DLD1 (cell line): ENCODE measurements around the gene TTC7B.

Source experiments
- in situ Hi-C: cut with HindIII; loops from 2 replicates; pipeline ENCODE4 v1.10.0; 2017; ENCODE audit warnings: low sequenced_read_pairs

Gene TTC7B

GRCh38 chr14:90607141-90607540 lies 209.1 kb downstream of the TTC7B start:
- in situ Hi-C loops = no loop called here

GRCh38 chr14:90606434-90606833 lies 209.8 kb downstream of the TTC7B start:
- in situ Hi-C loops = no loop called here

DNA sequence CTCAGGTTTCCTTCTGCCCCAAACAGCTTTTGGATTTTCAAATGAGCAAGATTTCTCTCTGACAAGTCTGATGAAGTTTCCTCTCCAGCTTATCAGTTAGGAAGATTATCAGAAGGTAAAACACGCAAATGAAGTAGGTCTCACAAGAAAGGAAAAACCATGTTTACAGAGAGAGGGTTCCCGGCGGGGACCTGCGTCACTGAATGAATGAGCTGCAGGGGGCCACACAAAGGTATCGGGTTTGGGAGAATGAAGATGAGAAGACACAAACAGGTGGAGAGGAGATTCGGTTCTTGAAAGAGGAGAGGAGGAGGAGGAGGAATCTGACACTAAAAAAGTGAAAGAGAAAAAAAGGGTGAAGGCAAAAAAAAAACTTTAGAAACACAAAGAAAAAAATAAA lies 210.8 kb downstream of the TTC7B start:
- in situ Hi-C loops = no loop called here

DNA sequence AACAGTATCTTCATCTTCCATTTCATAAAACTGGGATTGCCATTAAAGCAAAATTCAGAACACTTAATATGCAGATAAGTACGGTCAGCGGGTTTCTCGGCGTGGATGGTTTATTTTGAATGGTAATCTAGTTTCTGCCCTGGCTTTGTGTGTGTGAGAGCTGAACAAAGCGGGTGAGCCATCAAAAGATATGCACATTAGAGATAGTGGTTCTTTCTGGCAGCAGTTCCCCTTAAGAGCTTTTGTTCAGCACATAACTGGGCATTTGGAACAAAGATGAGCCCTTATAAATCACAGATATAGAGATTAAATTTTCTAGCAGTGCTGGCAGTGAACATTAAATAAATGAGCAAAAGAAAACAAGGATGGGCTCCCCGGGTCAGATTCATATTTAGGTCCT lies 211.9 kb downstream of the TTC7B start:
- in situ Hi-C loops = no loop called here

DNA sequence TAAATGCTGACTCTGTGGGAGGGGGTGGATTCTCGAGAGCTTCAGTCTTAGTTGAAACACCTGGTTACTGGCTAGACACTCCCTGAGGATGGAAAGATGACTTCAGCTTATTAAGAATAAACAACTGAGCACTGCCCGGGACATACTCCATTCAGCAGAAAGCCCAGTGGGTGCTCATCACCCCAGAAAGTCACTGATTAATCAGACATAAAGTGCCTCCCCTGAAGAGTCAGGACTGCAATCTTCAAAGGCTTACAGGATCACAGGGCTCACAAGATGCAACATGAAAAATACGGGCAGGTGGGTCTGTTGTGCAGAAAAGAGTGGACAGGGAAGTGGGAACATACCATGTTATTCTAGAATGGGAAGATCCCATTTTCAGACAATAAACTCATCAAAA lies 212.4 kb downstream of the TTC7B start:
- in situ Hi-C loops = no loop called here

DNA sequence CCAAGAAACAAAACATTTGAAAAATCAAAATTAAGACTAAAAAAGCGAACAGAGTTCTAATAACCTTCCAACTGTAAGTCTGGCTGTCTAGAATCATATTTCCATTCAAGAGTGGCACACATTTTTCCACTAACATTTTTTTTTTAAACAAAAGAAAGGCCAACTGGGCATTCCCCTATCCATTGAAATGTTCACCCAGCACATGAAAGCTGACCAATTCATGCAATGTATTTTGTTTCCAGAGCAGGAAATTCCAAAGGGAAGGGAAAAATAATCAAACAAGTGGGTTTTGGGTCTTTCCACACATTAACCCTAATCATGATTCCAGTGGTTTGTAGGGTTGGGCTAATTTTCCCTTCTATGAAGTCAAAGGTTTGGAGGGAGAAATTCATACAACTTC lies 212.9 kb downstream of the TTC7B start:
- in situ Hi-C loops = no loop called here

GRCh38 chr14:90602088-90602687 lies 214.0 kb downstream of the TTC7B start:
- in situ Hi-C loops = no loop called here

DNA sequence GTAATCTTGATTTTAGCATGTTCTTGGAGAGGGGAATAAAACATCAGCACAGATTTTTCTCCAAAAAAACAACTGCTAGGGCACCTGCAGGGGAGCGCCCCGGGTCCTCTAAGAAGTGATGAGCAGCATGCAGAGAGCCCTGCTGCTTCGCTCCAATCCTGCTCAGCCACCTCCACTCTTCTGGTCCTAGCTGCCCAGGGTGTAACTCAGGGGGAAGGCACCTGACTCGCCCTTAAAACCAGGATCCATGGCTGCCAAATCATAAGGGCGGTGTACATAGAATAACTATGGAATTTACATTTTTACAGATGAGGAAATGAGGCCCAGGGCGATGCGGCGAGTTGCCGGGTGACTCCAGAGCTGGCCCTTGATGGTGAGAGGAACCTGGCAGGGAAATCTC lies 214.7 kb downstream of the TTC7B start:
- in situ Hi-C loops = no loop called here

- in situ Hi-C loops = no loop called here
Measured at GRCh38 chr14:90600619-90601018, 215.6 kb downstream of the TTC7B start.

- in situ Hi-C loops = no loop called here
Measured at GRCh38 chr14:90599748-90600507, 216.3 kb downstream of the TTC7B start.

GRCh38 chr14:90599339-90599738 lies 216.9 kb downstream of the TTC7B start:
- in situ Hi-C loops = no loop called here

GRCh38 chr14:90597961-90598360 lies 218.3 kb downstream of the TTC7B start:
- in situ Hi-C loops = no loop called here

- in situ Hi-C loops = no loop called here
Measured at GRCh38 chr14:90596733-90597132, 219.5 kb downstream of the TTC7B start.

- in situ Hi-C loops = no loop called here
Measured at GRCh38 chr14:90593254-90594040, 222.8 kb downstream of the TTC7B start.

- in situ Hi-C loops = no loop called here
Measured at GRCh38 chr14:90592655-90593054, 223.6 kb downstream of the TTC7B start.

DNA sequence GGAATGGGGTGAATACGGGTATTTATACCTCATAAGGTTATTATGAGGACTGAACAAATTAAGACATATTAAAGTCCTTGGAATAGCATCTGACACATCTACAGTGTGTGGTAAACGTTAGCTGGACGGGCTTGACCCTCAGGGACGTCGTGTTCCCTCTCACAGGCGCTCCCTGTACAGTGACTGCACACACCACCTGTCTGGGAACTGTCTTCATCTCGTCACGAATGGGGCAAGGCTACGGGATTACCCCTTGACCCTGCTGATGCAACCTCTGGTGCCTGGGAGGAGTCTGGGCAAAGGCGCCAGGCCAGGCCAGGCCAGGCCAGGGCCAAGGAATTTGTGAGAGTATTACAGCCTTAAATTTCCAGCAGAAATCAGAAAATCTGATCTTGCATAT lies 228.3 kb downstream of the TTC7B start:
- in situ Hi-C loops = no loop called here

GRCh38 chr14:90587252-90587910 lies 228.8 kb downstream of the TTC7B start:
- in situ Hi-C loops = no loop called here

GRCh38 chr14:90585106-90585505 lies 231.1 kb downstream of the TTC7B start:
- in situ Hi-C loops = no loop called here

- in situ Hi-C loops = no loop called here
Measured at GRCh38 chr14:90583916-90584605, 232.2 kb downstream of the TTC7B start.

DNA sequence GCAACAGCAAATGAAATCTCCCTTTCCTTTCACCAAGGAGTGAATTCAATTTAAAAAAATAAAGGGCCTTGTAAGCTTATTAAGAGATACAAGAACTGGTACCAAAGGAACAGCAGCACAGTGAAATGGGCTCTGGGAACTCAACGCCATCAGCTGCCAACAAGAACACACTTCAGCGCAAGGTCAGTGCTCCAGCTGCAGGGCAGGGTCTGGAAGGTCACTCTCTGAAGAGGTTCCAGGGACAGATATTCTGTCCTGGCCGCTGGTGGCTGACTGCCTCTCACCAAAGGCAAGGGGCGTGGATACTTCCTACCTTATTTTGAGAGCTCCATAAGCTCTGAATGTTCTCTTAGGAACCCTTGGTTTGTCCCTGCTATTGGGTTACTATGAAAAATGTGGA lies 232.8 kb downstream of the TTC7B start:
- in situ Hi-C loops = no loop called here

DNA sequence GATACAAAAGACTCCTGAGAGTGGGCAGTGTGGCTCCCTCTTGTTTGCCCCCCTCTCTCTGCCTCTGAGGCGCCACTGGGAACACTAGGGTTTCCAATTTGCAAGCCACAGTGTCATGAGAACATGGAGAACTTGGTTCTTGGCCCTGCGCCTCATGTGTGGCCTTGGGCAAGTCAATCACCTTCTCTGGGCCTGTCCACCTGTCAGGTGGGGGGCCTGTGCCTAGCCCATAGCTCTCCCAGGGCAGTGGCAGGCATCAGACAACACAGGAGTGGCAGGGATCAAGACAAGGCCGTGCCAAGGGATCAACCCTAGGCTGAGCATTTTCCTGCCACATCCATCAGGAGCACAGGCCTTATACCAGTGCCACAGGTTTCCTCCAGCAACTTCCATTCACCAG lies 234.1 kb downstream of the TTC7B start:
- in situ Hi-C loops = no loop called here
